Colonic mucosa (tissue), 4 donors: ENCODE data around the gene KCTD10. TPM values are rescaled to one million over a fixed set of nuclear protein-coding genes. Genes with fewer than 3 reads are reported as not detected.

ENCODE experiments used
- DNase-seq: peaks from one replicate; pipeline ENCODE4 v3.0.0-alpha.2; 2020
- H3K27ac ChIP-seq: fragments of 200-600 bp; one replicate; pipeline ENCODE4 v1.8.0; 2021
- H3K27me3 ChIP-seq: fragments of 200-600 bp; one replicate; pipeline ENCODE4 v1.8.0; 2021
- H3K36me3 ChIP-seq: fragments of 200-600 bp; one replicate; pipeline ENCODE4 v1.8.0; 2021
- H3K4me1 ChIP-seq: fragments of 200-600 bp; one replicate; pipeline ENCODE4 v1.8.0; 2021; ENCODE audit warnings: mild to moderate bottlenecking
- H3K4me3 ChIP-seq: fragments of 200-600 bp; one replicate; pipeline ENCODE4 v1.8.0; 2021
- H3K9ac ChIP-seq, 2 donors: one replicate each; pipeline ENCODE4 v1.7.0; 2013; ENCODE audit warnings: control low read depth in 2 of 2, low read depth in 2 of 2, low read length in 2 of 2
- H3K9me3 ChIP-seq: fragments of 200-600 bp; one replicate; pipeline ENCODE4 v1.8.0; 2021
- intact Hi-C: fragments of 100-400 bp; cut with DNase I; formaldehyde crosslinking; loops from one replicate; pipeline ENCODE4 v1.14.1; 2022
- total RNA-seq, 2 donors: library from RNA; stranded (reverse); fragmentation: NEBNext Ultra II Directional in 1 of 2; extraction: Animal tissue kit (Norgen Biotek cat#: 25700) in 1 of 2; gene quantifications; one replicate each; pipeline ENCODE4 v1.2.1, GENCODE V29; 2021
- TF ChIP-seq, protein P1 (sequence below): fragments of 200-600 bp; IDR thresholded peaks from one replicate; pipeline ENCODE4 v1.8.0; 2022; ENCODE audit warnings: antibody characterized with exemption, mild to moderate bottlenecking
- donor health status: healthy.
- donor health status: DM: no; HTN: no; CAD: no.
- donor health status: DM: no; HTN: no; CAD: no.

KCTD10 gene
- total RNA-seq, 2 donors from 2014 or later: 50.3 to 74.8 TPM

GRCh38 chr12:109489955-109490565 is 13.0 kb upstream of the KCTD10 start:
- no peaks in the 10 kb centered on the region for H3K9me3 ChIP-seq
- no peaks in the 10 kb centered on the region for H3K27me3 ChIP-seq
- DNase-seq: no peak
- H3K36me3 ChIP-seq: peaks cover 37% of the 10 kb centered on the region
- TF ChIP-seq, protein P1, sequence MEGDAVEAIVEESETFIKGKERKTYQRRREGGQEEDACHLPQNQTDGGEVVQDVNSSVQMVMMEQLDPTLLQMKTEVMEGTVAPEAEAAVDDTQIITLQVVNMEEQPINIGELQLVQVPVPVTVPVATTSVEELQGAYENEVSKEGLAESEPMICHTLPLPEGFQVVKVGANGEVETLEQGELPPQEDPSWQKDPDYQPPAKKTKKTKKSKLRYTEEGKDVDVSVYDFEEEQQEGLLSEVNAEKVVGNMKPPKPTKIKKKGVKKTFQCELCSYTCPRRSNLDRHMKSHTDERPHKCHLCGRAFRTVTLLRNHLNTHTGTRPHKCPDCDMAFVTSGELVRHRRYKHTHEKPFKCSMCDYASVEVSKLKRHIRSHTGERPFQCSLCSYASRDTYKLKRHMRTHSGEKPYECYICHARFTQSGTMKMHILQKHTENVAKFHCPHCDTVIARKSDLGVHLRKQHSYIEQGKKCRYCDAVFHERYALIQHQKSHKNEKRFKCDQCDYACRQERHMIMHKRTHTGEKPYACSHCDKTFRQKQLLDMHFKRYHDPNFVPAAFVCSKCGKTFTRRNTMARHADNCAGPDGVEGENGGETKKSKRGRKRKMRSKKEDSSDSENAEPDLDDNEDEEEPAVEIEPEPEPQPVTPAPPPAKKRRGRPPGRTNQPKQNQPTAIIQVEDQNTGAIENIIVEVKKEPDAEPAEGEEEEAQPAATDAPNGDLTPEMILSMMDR: no peak
- H3K4me1 ChIP-seq: no peaks in the 10 kb centered on the region
- H3K9ac ChIP-seq: no peak overlapping the region
- intact Hi-C loops: no loop called here
- H3K4me3 ChIP-seq: no peak overlapping the region
- H3K27ac ChIP-seq: no peak overlapping the region

DNA sequence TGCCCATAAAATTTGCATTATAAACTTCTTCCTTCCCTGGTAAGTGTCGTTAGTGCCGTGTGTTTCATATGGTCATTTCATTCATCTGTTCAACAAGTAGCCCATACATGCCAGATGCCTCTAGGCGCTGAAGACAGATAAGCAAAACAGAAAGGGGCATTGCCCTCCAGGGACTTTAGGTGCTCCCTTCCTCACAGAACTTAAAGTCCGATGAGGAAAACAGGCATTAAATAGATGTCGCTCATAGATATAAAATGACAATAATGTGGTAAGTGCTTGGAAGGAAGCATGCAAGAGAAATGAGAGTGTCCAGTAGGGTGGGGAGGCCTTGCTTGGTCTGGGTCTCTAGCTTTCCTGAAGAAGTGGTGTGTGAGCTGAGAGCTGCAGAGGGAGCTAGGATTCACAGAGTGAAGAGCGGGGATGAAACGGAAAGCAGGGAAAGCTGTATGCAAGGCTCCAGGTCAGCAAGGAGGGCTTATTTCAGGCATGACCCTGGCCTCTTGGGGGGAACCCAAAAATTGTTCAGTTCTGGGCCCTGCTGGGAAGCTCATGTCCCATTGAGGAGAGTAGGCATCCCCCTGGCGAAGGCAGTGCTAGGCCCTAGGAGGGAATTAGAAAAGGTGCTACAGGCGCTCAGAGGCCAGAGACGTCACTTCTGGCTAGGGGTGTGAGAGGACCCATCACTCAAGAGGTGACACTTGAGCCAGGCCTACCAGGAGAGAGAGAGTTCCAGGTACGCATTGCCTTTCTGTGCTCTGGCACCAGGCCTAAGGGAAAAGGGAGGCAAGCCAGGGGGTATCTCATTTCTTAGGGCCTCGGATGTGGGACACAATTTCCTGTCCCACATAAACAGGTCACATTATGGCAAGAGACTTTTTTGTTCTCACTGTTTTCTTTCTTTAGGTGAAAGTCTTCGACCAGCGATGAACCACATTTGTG is 12.2 kb upstream of the KCTD10 start:
- H3K27me3 ChIP-seq: no peaks in the 10 kb centered on the region
- H3K4me3 ChIP-seq: no peak overlapping the region
- TF ChIP-seq, protein P1: no peak
- H3K9me3 ChIP-seq: no peaks in the 10 kb centered on the region
- intact Hi-C loops: no loop called here
- H3K9ac ChIP-seq: no peak overlapping the region
- H3K36me3 ChIP-seq: peaks cover 40% of the 10 kb centered on the region
- no peak overlapping the region for H3K27ac ChIP-seq
- DNase-seq: no peak
- no peaks in the 10 kb centered on the region for H3K4me1 ChIP-seq

DNA sequence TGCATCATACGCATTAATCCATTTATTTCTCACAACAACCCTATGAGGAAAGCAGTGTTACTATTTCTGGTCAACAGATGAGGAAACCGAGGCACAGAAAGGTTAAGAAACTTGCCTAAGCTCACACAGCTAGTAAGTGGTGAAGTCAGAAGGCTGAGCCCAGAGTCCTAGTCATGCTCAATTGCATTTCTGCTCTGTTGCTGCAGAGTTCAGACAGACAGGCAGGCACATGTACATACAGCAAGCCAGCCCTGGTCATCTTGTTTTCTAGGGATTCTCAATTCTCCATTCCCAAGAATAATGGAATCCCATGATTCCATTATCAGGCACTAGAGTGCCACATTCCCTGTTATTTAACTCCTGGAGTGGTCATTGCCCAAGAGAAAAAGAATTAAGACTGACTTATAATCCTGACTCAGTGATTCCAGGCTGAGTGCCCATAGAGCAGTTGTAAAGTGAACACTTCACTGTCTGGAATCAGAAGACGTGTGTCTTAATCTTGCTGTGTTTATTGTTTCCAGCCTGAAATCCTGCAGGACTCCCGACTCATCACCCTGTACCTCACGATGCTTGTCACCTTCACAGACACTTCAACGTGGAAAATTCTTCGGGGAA is 11.1 kb upstream of the KCTD10 start:
- intact Hi-C loops: no loop called here
- no peaks in the 10 kb centered on the region for H3K27me3 ChIP-seq
- no peak overlapping the region for H3K9ac ChIP-seq
- no peak for DNase-seq
- TF ChIP-seq, protein P1: no peak
- no peak overlapping the region for H3K4me3 ChIP-seq
- no peaks in the 10 kb centered on the region for H3K4me1 ChIP-seq
- no peak overlapping the region for H3K27ac ChIP-seq
- peaks cover 40% of the 10 kb centered on the region for H3K36me3 ChIP-seq
- H3K9me3 ChIP-seq: no peaks in the 10 kb centered on the region

DNA sequence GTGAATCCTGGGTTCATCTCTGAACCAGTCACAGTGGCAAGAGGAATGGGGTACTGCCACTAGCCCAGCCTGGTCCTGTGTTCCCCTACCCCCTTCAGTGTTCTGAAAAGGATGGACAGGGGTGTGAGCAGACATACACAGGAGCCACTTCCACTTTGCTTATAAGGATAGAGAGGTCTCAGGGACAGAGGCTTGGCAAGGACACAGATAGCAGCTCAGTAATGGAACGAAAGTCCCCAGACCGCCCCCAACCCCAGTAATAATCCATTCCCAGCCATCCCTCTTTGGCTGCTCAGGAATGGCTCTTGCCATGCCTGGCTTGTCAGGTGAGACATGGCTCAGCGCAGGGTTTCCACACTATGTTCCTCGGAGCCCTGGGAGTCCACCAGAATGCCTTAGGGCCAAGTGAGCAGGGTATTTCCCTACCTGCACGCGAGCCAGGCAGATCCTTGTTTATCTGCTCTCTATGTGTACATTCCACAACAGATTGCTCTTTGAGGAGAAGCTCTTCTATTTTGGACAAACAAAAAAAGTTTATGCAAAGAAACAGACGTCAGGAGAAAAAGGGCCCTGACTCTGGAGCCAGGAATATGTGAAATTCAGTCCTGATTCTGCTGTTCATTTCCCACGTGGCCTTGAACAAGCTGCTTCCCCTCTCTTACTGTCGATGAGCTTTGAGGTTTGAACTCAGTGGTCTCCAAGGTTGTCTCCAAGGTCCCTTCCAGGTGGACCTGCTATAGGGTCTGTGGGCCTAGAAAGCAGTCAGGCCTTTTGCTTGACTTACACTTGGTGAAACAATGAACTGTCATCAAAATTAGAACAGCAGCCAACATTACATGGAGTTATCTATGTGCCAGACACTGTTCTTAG is 10.3 kb upstream of the KCTD10 start:
- H3K4me1 ChIP-seq: no peaks in the 10 kb centered on the region
- DNase-seq: no peak
- H3K27ac ChIP-seq: no peak overlapping the region
- no peak overlapping the region for H3K9ac ChIP-seq
- peaks cover 40% of the 10 kb centered on the region for H3K36me3 ChIP-seq
- intact Hi-C loops: no loop called here
- H3K9me3 ChIP-seq: no peaks in the 10 kb centered on the region
- no peak overlapping the region for H3K4me3 ChIP-seq
- TF ChIP-seq, protein P1: no peak
- H3K27me3 ChIP-seq: no peaks in the 10 kb centered on the region

DNA sequence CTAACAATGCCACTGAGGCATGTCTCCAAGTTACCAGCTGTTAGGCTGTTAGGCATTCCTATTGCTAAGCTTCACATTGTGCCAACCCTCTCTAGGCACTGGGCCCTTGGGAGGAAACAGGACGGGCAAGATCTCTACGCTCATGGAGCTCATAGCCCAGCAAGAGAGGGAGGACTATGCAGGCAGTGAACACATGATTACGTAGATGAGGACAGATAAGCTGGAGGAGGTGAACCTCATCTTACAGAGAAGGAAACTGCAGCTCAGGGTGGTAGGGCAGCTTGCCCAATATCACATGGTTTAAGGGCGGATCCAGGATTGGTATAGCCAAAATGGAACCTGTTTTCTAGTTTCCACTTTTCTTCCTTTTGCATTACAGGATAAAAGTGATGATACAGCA is 8.1 kb upstream of the KCTD10 start:
- DNase-seq: no peak
- TF ChIP-seq, protein P1: no peak
- intact Hi-C loops: no loop called here
- Histone ChIP-seq H3K4me1 (no peaks in the 10 kb centered on the region), H3K9me3 (no peaks in the 10 kb centered on the region), H3K36me3 (peaks cover 35% of the 10 kb centered on the region), H3K27ac (no peak overlapping the region), H3K4me3 (no peak overlapping the region), H3K27me3 (no peaks in the 10 kb centered on the region), H3K9ac (no peak overlapping the region)
